ENCODE measurements around the gene PRSS36.
"Not testable (repeated sequence)": the region's sequence is repeated elsewhere in the genome, so short reads cannot be mapped to it uniquely, and the experiment has no call there.

The PRSS36 gene

DNA sequence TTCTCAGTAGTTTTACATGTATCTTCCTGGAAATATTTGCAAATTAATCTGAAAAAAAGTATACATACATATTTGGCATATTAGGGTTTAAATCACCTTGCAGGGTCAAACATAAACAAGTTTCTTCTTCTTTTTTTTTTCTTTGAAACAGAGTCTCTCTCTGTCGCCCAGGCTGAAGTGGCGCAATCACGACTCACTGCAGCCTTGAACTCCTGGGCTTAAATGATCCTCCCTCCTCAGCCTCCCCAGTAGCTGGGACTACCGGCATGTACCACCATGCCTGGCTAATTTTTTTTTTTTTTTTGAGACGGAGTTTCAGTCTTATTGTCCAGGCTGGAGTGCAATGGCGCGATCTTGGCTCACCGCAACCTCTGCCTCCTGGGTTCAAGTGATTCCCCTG lies 17.4 kb upstream of the PRSS36 start:
- DNase-seq (ENCODE audit: low read depth): no peak
- no peak overlapping the region for H3K4me3 ChIP-seq (ENCODE audit: low read length)
- TF ChIP-seq, protein P1, sequence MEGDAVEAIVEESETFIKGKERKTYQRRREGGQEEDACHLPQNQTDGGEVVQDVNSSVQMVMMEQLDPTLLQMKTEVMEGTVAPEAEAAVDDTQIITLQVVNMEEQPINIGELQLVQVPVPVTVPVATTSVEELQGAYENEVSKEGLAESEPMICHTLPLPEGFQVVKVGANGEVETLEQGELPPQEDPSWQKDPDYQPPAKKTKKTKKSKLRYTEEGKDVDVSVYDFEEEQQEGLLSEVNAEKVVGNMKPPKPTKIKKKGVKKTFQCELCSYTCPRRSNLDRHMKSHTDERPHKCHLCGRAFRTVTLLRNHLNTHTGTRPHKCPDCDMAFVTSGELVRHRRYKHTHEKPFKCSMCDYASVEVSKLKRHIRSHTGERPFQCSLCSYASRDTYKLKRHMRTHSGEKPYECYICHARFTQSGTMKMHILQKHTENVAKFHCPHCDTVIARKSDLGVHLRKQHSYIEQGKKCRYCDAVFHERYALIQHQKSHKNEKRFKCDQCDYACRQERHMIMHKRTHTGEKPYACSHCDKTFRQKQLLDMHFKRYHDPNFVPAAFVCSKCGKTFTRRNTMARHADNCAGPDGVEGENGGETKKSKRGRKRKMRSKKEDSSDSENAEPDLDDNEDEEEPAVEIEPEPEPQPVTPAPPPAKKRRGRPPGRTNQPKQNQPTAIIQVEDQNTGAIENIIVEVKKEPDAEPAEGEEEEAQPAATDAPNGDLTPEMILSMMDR (conservative IDR thresholded peaks at IDR 0.05; ENCODE audit: low read length): no peak

DNA sequence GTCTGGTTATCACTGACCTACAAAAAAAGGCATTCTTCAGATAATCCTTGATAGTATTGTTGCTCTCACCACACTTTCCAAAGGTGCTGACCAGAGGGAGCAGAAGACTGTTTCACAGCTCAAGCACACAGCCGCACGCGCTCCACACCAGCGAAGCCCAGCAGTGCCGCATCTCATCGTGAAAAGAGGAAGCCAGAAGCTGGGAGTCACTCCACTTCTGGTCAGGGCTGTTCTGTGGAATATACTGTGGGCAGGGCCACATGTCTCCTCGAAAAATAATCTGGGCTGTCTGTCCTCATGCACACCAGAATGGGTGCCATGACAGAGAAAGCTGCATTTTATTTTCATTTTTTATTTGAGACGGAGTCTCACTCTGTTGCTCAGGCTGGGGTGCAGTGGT lies 7.3 kb upstream of the PRSS36 start:
- DNase-seq (ENCODE audit: low read depth): no peak
- TF ChIP-seq, protein P1 (conservative IDR thresholded peaks at IDR 0.05; ENCODE audit: low read length): no peak
- H3K4me3 ChIP-seq (ENCODE audit: low read length): no peak overlapping the region

DNA sequence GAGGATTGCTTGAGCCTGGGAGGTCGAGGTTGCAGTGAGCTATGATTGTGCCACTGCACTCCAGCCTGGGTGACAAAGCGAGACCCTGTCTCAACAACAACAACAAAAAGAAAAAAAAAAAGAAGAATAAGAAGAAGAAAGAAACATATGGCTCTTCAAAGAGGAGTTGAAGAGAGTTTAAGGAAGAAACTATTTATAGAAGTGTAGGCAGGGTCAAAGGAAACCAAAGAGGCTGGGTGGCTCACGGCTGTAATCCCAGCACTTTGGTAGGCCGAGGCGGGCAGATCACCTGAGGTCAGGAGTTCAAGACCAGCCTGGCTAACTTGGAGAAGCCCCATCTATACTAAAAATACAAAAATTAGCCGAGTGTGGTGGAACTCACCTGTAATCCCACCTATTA lies 1.1 kb upstream of the PRSS36 start:
- DNase-seq (ENCODE audit: low read depth); H3K4me3 ChIP-seq (ENCODE audit: low read length): not testable (repeated sequence)

DNA sequence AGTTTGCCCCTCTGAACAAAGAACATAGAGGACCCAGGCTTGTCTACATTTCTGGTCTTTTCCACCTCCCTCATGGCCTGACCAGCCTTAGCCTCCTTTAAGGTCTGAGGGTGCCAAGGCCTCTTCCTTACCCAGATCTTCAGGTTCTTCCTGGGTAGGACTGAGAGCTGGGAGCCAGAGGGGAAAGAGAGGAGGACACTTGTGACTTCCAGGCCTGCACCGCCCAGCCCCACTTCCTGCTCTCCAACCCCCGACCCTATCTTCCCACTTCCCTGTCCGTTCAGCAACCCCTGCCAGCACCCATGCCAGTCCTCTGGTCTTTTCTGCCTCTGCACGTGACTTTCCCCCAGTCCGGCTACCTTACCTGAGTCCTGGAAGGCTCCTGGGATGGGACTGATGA lies 534 bp downstream of the PRSS36 start:
- TF ChIP-seq, protein P1 (conservative IDR thresholded peaks at IDR 0.05; ENCODE audit: low read length): no peak
- no peak for DNase-seq (ENCODE audit: low read depth)
- H3K4me3 ChIP-seq (ENCODE audit: low read length): no peak overlapping the region

DNA sequence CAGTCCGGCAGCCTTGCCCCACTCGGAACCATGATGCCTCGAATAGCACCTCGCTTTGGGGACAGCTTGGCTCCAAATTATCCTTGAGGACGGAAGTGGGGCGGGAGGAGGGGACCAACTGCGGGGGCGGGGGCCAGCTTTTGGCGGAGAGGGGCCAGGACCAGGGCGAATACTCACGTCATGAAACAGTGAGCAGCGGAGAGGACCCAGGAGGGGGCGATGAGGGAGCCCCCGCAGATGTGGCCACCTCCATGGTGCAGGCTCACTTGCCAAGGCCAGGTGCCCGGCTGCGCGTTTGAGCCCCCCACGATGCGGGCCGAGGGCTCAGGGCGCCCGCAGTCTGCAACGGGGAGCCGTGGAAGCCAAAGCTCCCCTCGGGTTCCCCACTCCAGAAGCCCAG lies 970 bp downstream of the PRSS36 start:
- no peak overlapping the region for H3K4me3 ChIP-seq (ENCODE audit: low read length)

DNA sequence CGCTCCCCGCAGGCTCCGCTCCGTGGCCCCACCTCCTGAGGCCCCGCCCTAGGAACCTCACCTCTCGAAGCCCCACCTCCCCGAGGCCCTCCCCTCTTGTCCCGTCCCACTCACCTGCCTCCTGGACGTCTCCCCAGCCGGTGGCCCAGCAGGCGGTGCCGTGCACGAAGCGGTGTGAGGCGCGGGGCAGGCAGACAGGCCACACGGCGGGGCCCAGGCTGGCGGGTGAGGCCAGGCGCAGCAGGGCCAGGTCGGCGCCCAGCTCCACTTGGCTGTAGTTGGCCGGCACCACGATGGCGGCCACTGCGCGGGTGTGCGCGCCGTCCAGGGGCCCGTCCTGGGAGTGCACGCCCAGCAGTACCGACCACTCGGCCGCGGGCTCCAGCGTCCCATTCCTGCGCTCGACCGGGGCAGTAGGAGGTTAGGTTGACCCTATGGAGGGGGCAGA lies 1.6 kb downstream of the PRSS36 start:
- TF ChIP-seq, protein P1 (conservative IDR thresholded peaks at IDR 0.05; ENCODE audit: low read length): no peak
- H3K4me3 ChIP-seq (ENCODE audit: low read length): no peak overlapping the region
- no peak for DNase-seq (ENCODE audit: low read depth)

More for the DNA sequence above, 970 bp downstream of the PRSS36 start:
- DNase-seq (ENCODE audit: low read depth): no peak
- TF ChIP-seq, protein P1 (conservative IDR thresholded peaks at IDR 0.05; ENCODE audit: low read length): no peak

DNA sequence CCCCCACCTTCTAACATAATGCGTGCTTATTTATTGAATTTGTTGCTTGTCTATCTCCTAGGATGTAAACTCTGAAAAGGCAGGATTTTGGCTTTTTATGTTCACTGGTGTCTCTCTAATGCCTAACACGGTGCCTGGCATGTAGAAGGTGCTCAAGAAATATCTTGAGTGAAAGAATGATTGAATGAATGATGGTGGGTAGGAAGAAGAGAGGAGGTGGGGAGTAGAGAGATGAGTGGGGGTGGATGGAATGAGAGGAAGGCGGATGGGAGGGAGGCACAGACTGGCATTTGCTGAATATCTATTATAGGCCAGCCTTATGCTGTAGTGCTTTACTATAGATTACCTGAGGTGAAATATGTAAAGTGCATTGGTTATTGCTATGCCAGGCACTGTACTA lies 2.3 kb downstream of the PRSS36 start:
- no peak for DNase-seq (ENCODE audit: low read depth)
- no peak overlapping the region for H3K4me3 ChIP-seq (ENCODE audit: low read length)
- TF ChIP-seq, protein P1 (conservative IDR thresholded peaks at IDR 0.05; ENCODE audit: low read length): no peak

DNA sequence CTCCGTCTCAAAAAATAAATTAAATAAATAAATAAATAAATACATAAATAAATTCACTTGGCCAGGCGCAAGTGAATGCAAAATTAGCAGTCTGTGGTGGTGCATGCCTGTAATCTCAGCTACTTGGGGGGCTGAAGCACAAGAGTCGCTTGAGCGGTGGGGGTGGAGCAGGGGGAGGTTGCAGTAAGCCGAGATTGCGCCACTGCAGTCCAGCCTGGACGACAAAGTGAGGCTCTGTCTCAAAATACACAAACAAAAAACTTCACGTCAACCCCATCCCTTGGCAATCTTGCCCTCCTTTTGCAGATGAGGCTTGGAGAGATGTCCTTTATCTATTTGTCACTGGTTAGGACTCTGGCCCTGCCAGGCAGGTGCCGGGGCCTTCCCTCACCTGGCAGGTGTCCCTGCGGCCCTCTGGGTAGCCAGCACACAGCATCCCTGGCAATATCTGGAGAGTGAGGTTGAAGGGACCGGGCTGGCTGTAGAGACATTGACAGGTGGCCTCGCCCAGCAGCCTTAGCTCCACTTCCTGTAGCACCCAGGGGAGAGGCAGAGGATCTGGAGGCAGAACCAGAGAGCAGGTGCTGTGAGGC lies 4.4 kb downstream of the PRSS36 start:
- TF ChIP-seq, protein P1 (conservative IDR thresholded peaks at IDR 0.05; ENCODE audit: low read length): no peak
- DNase-seq (ENCODE audit: low read depth): no peak

DNA sequence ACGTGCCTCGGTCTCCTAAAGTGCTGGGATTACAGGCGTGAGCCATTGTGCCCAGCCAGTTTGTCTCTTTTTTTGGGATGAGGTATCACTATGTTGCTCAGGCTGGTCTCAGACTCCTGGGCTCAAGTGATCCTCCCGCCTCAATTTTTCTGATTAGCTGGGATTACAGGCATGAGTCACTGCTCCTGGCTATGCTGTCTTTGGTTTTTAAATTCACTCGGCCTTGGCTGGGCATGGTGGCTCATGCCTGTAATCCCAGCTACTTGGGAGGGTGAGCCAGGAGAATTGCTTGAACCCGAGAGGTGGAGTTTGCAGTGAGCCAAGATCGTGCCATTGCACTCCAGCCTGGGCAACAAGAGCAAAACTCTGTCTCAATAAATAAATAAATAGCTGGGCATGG lies 5.4 kb downstream of the PRSS36 start:
- H3K4me3 ChIP-seq (ENCODE audit: low read length): not testable (repeated sequence)
- DNase-seq (ENCODE audit: low read depth): peak; percentile 13

More for the DNA sequence above, 4.4 kb downstream of the PRSS36 start:
- H3K4me3 ChIP-seq (ENCODE audit: low read length): no peak overlapping the region

Measured in AG10803 (cell line).